ENCODE data around the gene PARN.

GRCh38 chr16:14424595-14424994, 205.5 kb downstream of the PARN start:
- no peak for TF ChIP-seq POLR2AphosphoS5 (IDR thresholded peaks at IDR 0.05)
- no peak for TF ChIP-seq POLR2A (IDR thresholded peaks at IDR 0.05)

Measured in stomach (tissue), 4 donors.